GM19467 (cell line): ENCODE measurements around the gene SPATA6L.

ENCODE experiments used
- ATAC-seq: cut with Tn5 transposase; IDR thresholded peaks from one replicate; pipeline ENCODE4 v1.9.1; 2021; ENCODE audit warnings: mild to moderate bottlenecking, moderate library complexity; ENCODE audit not compliant: unreplicated experiment

The SPATA6L gene

GRCh38 chr9:4666042-4666699 lies at the start of gene SPATA6L:
SPATA6L (minus strand) TSS chr9:4666480; CDS start chr9:4666250, 230 bp downstream.
- no peak for ATAC-seq

- no peak for ATAC-seq
These were observed 48.2 kb upstream of the SPATA6L start for GRCh38 chr9:4714266-4715016.

GRCh38 chr9:4713849-4714248 lies 47.6 kb upstream of the SPATA6L start:
- no peak for ATAC-seq

- no peak for ATAC-seq
These were observed 43.1 kb upstream of the SPATA6L start for GRCh38 chr9:4709380-4709779.

- ATAC-seq = no peak
These were observed 40.8 kb upstream of the SPATA6L start for GRCh38 chr9:4706971-4707622.

GRCh38 chr9:4706021-4706420 lies 39.7 kb upstream of the SPATA6L start:
- no peak for ATAC-seq

GRCh38 chr9:4704129-4704528 lies 37.8 kb upstream of the SPATA6L start:
- no peak for ATAC-seq

GRCh38 chr9:4701526-4701925 lies 35.2 kb upstream of the SPATA6L start:
- no peak for ATAC-seq

- no peak for ATAC-seq
These were observed 34.7 kb upstream of the SPATA6L start for GRCh38 chr9:4700932-4701331.

GRCh38 chr9:4700091-4700490 lies 33.8 kb upstream of the SPATA6L start:
- no peak for ATAC-seq

GRCh38 chr9:4691795-4692194 lies 25.5 kb upstream of the SPATA6L start:
- ATAC-seq = no peak

GRCh38 chr9:4690144-4690543 lies 23.9 kb upstream of the SPATA6L start:
- peak; percentile 47 for ATAC-seq

- peak; percentile 54 for ATAC-seq
These were observed 23.4 kb upstream of the SPATA6L start for GRCh38 chr9:4689687-4690104.

- ATAC-seq = no peak
These were observed 22.7 kb upstream of the SPATA6L start for GRCh38 chr9:4689021-4689420.

- no peak for ATAC-seq
These were observed 20.3 kb upstream of the SPATA6L start for GRCh38 chr9:4686584-4686983.

GRCh38 chr9:4686112-4686511 lies 19.8 kb upstream of the SPATA6L start:
- ATAC-seq = no peak

GRCh38 chr9:4684820-4685219 lies 18.5 kb upstream of the SPATA6L start:
- no peak for ATAC-seq

GRCh38 chr9:4680750-4681149 lies 14.5 kb upstream of the SPATA6L start:
- ATAC-seq = no peak

- no peak for ATAC-seq
These were observed 13.9 kb upstream of the SPATA6L start for GRCh38 chr9:4680173-4680525.

- ATAC-seq = peak; percentile 94
These were observed 13.2 kb upstream of the SPATA6L start, which contains the start of gene CDC37L1 for GRCh38 chr9:4679268-4680172. CDC37L1 (plus strand) TSS chr9:4679569; CDS start chr9:4679768, 199 bp downstream.
